ENCODE measurements around the gene VPS35L.
A peak's percentile ranks its signal among the peaks of the same experiment; 100 is the strongest.

Gene VPS35L

DNA sequence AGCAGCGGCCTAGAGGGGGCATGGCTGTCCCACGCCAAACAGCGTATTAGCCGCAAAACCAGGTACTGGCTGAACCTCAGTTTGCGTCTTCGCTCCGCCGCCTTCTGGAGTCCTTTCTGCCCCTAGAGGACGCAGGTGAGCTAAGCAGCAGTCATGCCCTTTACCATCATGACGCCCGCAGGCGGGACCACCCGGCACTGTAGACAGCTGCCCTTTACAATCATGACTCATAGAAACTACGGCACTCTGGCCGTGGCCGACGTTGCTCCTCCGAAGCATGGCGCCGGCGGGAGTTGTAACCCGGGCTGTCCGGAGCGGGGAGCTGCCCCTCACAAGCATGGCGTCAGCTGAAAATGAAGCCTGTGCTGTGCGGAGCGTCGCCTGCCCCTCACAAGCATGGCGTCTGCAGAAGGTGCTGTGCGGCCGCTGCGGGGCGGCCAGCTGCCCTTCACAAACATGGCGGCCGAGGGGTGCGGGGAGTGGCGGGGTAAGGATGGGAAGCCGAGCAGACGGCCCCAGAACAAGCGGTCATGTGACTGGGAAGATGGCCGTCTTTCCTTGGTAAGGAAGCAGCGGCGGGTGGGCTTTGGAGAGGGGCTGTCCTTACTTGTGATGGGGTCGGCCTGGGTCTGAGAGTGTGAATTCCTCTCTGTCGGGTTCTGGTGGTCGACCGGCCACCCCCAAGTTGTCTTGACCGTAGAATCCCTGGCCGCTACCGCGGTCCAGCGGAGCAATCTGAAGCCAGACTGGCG is at the start of gene VPS35L:
Gene VPS35L (plus strand): TSS at position 518 of the 752 bp plus-strand sequence. CDS start 27 bp downstream, at position 545.
- DNase-seq = peak; percentile 98

GRCh38 chr16:19506965-19507364 is 48.5 kb upstream of the VPS35L start:
- DNase-seq = no peak

GRCh38 chr16:19507867-19508266 is 47.6 kb upstream of the VPS35L start:
- DNase-seq = no peak

- no peak for DNase-seq
Observed at GRCh38 chr16:19512297-19512696, 43.2 kb upstream of the VPS35L start.

DNA sequence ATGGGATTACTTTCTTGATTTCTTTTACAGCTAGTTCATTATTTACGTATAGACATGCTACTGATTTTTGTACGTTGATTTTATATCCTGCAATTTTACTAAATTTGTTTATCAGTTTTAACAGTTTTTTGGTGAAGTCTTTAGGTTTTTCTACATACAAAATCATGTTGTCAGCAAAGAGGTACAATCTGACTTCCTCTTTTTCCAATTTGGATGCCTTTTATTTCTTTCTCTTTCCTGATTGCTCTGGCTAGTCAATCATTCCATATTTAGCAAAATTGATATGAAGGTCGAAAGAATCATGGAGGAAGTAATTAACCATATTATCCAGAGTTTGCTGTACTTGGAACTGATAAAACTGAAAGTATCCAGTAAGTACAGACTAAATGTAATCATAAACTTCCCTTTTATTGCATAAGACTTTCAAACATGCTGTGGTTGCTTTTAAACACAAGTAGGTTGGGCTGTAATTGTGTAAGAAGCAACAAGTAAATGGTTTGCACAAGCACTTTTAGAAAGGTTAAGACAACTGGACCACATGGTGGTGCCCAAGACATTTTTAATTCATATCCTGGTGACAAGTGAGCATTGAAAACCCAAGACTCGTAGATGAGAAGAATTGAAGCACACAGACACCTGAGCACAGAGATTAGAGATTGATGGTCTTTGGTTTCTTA is 42.0 kb upstream of the VPS35L start:
- DNase-seq = no peak

DNA sequence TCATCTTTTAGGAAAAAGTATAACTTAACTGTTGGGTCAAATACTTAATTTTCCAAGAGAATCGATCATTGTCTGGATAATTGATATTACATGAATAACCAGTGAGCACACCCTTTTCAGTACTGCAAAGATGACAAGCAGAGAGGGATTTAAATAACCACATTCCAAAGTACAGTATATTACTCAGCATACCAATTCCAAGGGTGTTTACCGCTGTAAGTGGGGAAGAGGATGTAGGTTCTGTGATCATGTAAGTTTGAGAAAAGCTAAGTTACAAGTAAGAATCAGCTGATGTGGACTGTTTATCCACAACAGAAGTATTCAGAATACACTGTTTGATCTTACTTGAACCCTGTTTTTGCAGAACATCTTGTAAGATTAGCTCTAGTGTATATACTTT is 39.7 kb upstream of the VPS35L start:
- no peak for DNase-seq

GRCh38 chr16:19517424-19518089 is 37.9 kb upstream of the VPS35L start:
- no peak for DNase-seq

DNA sequence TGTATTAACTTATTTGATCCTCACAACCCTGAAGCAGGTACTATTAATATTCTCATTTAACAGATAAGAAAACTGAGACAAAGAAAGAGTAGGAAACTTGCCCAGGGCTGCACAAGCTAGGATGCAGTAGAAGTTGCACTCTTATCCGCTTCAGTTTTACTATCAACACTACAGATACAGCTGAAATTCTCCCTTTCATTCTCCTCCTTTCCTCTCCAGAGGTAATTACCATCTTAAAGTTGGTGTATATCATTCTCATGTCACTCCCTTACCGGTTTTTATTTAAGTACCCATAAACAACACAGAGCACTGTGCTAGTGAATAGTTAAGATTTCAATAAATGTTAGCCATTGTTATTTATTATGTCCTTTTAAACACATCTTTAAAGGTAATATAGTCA is 37.1 kb upstream of the VPS35L start:
- DNase-seq = no peak

DNA sequence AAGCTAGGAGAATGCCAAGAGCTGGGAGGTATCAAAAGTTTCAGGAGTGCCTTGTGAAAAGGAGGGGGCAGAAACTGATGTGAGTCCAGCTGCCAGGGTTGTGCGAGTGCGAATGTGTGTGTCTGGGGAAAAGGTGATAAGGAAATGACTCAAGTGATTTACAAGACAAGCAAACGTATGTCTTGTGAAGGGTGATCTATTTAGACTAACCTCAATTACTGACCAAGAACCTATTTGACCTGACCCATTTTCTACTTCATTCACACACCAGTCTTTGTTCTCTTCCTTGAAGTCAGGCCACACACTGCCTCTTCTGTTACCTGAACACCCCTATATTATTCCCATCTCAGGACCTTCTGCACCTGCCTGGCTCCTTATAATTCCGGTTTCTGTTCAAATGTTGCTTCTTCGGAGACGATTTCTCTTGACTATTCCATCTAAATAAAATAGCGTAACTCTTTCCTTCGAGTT is 34.6 kb upstream of the VPS35L start:
- DNase-seq = peak; percentile 63

DNA sequence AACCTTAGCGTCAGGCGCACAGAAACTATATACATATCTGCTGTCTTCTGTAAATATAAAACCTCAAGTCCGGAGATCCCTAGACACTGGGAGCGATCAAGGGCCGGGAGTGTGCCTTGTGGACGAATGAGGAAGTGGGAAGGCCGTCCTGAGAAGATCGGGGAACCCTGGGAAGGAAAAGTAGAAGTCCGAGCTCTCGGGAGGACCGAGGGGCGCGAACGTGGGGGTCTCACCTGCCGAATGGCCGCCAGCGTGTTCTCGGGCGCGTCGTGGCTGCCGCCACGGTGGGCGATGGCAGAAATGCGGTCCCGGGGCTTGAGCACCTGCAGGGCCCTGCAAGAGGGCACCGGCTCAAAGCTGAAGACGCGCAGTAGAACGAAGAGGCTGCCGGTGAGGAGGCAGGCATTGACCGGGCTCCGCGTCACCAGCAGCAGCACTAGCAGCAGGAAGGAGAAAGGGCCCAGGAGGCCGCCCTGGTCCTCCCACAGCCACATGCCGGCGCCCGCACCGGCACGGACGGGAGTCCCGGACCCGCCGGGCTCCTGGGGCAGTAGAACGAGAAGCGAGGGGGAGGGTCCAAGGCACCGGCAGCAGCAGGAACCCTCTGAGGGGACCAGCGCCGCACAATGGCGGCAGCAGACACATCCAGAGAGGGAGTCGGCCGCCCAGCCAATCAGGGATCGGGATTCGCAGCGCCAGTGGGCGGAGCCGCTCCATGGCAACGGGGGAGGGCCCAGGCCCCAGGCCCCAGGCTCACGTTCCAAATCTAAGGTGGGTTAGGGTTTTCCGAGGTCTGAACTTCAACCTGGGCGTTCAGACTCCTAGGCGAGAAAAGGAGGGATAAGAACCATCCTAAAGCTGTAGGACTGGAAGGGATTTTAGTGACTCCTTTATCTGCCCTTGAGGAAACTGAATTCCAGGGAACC is 33.8 kb upstream of the VPS35L start, which contains the start of gene GDE1:
Gene GDE1 (minus strand): TSS at position 628 of the 926 bp plus-strand sequence. CDS start 134 bp downstream, at position 494.
- DNase-seq = peak; percentile 81

DNA sequence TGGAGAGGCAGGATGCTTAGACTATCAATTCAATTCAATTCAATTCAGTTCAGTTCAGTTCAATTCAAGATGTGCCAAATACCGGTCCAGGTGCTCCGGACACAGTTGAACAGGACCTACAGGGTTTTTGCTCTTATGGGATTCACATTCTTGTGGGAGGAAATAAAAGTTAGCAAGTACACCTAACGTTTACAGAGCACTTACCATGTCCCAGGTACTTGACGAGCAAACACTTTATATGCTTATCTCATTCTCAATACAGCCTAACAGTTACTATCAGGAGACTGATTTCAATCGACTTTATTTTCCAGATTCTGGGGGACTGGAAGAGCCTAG is 33.1 kb upstream of the VPS35L start:
- no peak for DNase-seq

- DNase-seq = no peak
Observed at GRCh38 chr16:19522760-19523159, 32.7 kb upstream of the VPS35L start.

DNA sequence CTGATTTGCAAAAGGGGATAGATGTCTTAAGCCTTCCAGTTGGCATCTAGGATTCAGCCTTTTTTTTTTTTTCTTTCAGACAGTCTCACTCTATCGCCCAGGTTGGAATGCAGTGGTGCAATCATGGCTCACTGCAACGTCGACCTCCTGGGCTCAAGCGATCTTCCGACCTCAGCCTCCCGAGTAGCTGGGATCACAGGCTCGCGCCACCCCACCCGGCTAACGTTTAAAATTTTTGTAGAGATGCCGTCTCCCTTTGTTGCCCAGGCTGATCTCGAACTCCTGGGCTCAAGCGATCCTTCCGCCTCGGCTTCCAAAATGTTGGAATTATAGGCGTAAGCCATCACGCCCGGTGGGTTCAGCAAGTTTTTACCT is 32.3 kb upstream of the VPS35L start:
- DNase-seq = no peak

DNA sequence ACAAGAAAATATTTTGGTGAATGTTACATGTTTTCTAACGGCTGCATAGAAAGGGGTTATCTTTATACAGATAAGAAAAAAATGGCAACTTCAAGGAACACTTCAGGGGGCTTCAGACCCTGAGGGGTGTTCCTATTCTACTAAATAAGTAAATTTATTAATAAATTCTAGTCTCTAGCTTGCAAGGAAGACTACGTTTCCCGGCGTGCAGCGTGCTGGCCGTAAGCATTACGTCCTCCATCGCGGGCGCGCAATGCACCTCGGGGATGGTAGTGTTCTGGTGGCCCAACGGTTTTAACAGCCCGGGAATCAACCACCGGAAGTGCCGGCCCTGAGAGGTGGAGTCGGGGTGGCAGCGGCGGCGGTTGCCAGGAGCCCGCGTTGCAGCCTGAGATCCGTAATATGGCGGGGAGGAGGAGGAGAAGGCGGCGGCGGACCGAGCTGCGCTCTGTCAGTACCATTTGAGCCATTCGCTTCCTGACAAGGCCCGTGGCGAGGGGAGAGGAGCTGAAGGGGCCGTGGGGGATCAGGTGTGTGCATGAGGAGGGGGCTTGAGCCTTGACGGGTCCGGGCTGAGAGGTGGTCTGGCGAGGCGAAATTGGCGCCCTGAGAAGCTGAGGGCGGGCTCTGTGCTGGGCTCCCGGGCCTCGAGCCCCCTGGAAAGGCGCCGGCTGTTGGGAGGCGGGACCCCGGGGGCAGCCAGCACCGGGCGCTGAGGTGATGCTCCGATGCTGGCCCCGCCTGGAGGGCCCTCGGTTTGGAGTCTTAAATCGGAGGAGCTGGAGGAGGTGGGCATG is 31.7 kb upstream of the VPS35L start, which contains the start of gene CCP110:
Gene CCP110 (plus strand): TSS at position 384 of the 797 bp plus-strand sequence. CDS start 3,940 bp downstream, outside the sequence.
- DNase-seq = peak; percentile 97

- no peak for DNase-seq
Observed at GRCh38 chr16:19524356-19524615, 31.2 kb upstream of the VPS35L start.

- no peak for DNase-seq
Observed at GRCh38 chr16:19524616-19525384, 30.7 kb upstream of the VPS35L start.

GRCh38 chr16:19525385-19525723 is 30.1 kb upstream of the VPS35L start:
- DNase-seq = no peak

GRCh38 chr16:19527161-19527560 is 28.3 kb upstream of the VPS35L start:
- DNase-seq = no peak

DNA sequence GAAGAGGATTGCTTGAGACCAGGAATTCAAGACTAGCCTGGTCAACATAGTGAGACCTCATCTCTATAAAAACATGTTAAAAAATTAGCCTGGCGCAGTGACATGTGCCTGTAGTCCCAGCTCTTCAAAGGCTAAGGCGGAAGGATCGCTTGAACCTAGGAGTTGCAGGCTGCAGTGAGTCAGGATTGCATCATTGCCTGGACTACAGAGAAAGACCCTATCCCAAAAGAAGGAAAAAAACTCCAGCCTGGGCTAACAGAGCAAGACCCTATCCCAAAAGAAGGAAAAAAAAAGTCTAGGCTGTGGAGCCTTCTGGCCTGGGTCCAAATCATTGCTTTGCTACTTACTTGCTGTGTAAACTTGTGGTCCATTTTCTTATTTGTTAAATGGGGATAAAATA is 26.8 kb upstream of the VPS35L start:
- DNase-seq = no peak

DNA sequence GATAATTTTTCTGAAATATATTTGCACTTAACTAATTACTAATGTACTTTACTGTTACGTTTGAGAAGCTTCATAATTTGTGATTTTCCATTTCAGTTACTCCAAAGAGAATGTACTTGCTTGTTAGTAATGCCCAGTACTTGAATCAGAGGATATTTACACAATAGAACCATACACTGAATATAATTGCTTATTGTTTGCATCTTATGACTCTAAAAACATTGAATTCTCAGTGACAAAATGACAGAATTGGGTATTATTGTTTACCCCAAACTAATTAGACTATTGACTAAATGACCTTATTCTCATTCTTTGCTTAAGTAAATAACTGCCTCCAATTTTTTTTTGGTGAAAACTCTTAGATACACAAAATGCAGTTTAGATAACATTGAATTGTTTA is 22.9 kb upstream of the VPS35L start:
- DNase-seq = no peak

- DNase-seq = no peak
Observed at GRCh38 chr16:19540241-19540970, 15.1 kb upstream of the VPS35L start.

Measured in NCI-H226 (cell line).